WI38 (cell line): Measurements from ENCODE around the gene TXNDC17.

ENCODE experiments used
- H3K4me3 ChIP-seq: 2 replicates; pipeline ENCODE4 v1.5.1; 2011; ENCODE audit warnings: low read depth, mild to moderate bottlenecking, control low read depth, low read length
- TF ChIP-seq, protein P1 (sequence below): IDR thresholded peaks from 2 replicates; pipeline ENCODE4 v1.5.1; 2012; ENCODE audit warnings: low read depth, mild to moderate bottlenecking, control low read depth, low read length

Gene TXNDC17

DNA sequence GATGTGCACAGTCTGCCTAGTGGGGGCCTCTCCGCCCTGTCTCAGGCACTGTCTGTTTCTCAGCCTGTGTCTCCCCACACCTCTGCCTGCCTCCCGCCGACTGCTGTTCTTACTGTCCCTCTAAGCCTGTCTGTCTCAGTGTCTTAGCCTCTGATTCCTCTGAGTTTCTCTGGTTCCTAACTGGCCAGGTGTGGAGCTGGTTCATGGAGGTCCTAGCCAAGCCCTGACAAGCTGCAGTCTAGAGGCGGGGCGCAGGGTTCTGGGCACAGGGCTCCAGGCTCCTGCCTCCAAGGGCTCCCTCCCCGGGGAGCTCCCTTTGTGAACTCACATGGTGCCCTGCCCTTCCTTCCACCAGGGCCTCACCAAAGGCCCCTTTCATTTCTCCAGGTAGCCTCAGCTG lies 30.1 kb downstream of the TXNDC17 start:
- no peak overlapping the region for H3K4me3 ChIP-seq
- TF ChIP-seq, protein P1, sequence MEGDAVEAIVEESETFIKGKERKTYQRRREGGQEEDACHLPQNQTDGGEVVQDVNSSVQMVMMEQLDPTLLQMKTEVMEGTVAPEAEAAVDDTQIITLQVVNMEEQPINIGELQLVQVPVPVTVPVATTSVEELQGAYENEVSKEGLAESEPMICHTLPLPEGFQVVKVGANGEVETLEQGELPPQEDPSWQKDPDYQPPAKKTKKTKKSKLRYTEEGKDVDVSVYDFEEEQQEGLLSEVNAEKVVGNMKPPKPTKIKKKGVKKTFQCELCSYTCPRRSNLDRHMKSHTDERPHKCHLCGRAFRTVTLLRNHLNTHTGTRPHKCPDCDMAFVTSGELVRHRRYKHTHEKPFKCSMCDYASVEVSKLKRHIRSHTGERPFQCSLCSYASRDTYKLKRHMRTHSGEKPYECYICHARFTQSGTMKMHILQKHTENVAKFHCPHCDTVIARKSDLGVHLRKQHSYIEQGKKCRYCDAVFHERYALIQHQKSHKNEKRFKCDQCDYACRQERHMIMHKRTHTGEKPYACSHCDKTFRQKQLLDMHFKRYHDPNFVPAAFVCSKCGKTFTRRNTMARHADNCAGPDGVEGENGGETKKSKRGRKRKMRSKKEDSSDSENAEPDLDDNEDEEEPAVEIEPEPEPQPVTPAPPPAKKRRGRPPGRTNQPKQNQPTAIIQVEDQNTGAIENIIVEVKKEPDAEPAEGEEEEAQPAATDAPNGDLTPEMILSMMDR = no peak

DNA sequence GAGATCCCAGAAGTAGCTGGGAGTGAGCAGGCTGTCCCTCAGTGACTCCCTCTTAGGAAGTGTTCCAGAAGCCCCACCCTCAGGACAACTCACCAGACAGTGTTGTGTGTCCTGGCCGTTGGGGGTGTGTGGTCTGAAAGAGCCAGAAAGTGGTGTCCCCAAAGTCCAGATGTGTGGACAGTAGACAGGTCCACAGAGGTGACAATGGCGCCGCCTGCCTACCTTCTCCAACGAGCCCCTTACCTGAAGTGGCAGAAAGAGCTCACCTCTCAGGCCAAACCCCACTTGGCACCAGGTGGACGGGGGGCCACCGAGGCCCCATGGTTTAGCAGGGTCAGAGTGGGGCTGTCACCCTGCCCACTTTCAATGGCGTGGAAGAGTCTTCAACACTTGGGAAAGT lies 30.6 kb downstream of the TXNDC17 start:
- TF ChIP-seq, protein P1 = no peak

DNA sequence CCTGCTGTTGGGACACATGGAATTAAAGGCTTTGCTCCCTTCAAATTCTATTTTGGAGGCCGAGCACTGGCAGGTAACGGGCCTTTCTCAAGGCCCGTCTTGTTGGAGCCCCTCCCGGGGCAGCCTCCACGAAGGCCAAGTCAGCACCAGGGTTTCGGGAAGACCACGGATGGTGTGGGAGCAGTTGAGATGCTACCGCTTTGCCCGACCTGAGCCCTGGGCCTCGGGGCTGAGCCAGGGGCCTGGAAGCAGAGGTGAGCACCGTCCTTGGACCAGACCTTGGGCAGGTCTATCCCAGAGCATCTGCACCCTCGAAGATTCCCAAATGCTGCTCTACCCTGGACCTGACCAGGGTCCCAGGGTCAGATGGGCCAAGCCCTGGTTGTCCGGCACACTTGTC lies 33.7 kb downstream of the TXNDC17 start:
- TF ChIP-seq, protein P1 = no peak

More for the DNA sequence above, 30.6 kb downstream of the TXNDC17 start:
- no peak overlapping the region for H3K4me3 ChIP-seq

DNA sequence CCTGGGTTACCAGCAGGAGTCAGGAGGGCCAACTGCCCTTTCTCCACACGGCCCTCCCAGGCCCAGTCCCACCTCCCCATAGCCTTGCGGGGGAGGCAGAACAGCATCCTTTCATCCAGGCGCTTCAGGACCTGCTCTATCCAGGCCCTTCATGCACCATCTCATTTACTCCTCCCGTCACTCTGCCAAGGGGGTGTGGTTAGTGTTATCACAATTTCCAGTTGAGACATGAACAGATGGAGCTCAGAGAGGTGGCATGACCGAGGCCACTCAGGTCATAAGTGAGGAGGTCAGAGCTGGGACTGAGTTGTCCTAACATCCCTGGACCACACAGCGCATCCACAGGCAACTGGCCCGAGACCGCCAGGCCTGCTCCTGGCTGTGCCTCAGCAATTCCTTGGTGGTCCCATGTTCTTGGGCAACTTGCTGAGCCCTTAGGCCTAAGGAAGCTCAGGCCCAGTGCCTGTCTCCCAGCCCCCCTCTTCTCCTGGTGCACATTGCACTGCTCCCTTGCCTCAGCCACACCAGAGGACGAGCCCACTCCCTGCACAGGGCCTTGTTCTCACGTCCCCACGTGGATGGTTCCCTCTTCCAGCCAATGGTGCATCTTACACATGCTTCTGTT lies 34.5 kb downstream of the TXNDC17 start:
- TF ChIP-seq, protein P1 = no peak
- H3K4me3 ChIP-seq = no peak overlapping the region

More for the DNA sequence above, 33.7 kb downstream of the TXNDC17 start:
- no peak overlapping the region for H3K4me3 ChIP-seq

DNA sequence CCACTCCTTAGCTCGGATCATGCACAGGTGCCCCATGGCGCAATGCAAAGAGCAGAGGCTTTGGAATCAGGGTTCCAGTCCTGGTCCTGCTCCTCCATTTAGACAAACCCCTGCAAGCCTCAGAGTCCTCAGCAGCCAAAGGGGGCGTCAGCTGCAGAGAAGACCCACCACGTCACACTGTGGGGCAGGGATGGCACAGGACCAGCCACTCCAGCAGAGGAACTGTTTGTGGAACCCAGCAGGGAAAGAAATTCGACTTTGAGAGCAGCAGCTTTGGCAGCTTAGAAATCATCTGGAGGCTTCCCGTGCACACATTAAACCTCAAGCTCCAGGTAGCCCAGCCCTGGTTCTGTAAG lies 35.9 kb downstream of the TXNDC17 start:
- H3K4me3 ChIP-seq = no peak overlapping the region
- TF ChIP-seq, protein P1 = no peak

DNA sequence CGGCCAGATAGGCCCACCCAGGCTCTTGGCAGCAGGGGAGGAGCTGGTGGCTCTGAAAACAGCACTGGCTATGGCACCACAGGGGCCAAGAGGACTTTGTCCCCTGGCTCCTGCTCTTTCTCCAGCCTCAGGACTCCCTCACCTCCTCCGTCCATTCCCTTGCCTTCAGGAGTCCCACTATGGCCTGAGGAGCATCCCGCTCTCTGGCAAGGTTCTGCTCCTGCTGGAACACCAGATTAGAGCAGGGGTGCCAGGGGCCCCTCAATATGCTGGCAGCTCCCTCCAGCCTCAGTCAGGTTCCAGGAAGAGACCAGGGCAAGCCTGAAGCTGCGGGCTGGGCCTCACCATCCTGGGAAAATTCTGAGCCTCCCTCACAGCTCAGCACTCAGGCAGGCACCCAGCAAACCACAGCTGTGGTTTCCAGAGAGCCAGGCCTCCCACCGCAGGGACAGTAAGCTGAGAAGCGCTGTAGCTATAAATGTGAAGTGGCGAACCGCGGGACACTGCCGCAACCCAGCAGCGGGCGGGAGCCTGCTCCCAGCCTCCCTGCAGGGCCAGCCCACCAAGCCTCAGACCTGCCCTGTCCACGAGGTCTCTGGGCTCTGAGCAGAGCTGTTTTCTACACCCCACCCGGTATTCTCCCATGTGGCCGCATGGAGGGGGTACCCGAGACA lies 36.4 kb downstream of the TXNDC17 start:
- TF ChIP-seq, protein P1 = no peak
- H3K4me3 ChIP-seq = no peak overlapping the region

DNA sequence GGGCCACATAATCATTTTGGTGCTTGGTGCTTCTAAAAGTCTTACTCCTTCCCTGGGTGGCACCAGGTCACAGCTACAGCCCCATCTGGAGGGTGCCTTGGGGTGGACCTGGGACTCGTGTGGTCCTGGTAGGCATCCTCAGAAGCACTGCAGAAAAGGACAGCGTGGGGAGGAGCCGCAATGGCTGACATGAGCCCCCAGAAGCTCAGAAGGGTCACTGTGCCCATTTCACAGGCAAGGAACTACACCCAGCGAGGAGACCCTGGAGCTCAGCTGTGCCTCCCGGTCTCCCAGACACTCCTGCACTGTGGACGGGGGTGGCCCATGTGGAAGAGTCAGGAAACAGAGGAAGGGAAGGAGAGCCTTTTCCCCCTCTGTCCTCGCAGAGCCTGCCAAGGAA lies 37.1 kb downstream of the TXNDC17 start:
- TF ChIP-seq, protein P1 = no peak
- no peak overlapping the region for H3K4me3 ChIP-seq
